OCI-LY3 (cell line): ENCODE data around the gene FTCDNL1.

Source experiments
- H2AFZ ChIP-seq: fragments of 200-600, 300-600 bp; shearing (Covaris generic); 2 replicates; pipeline ENCODE4 v1.6.0; 2014; ENCODE audit warnings: antibody characterized with exemption, low read depth, low read length
- H3K27ac ChIP-seq: fragments of 200-600, 300-600 bp; sonication (generic); 2 replicates; pipeline ENCODE4 v1.5.1; 2014; ENCODE audit warnings: mild to moderate bottlenecking, low read length, moderate library complexity, mixed read lengths
- H3K27me3 ChIP-seq: fragments of 200-600, 300-600 bp; sonication (generic); 2 replicates; pipeline ENCODE4 v1.6.1; 2014; ENCODE audit warnings: low read depth, low read length, mixed read lengths
- H3K36me3 ChIP-seq: fragments of 200-600, 300-600 bp; sonication (generic); replicated peaks from 2 replicates; pipeline ENCODE3; 2014; ENCODE audit warnings: low read depth, low read length, mixed read lengths
- H3K4me1 ChIP-seq: fragments of 300-600, 200-600 bp; sonication (generic); 2 replicates; pipeline ENCODE4 v1.6.1; 2014; ENCODE audit warnings: low read length, mixed read lengths
- H3K4me2 ChIP-seq: fragments of 200-600, 300-600 bp; sonication (generic); 2 replicates; pipeline ENCODE4 v1.6.1; 2014; ENCODE audit warnings: low read length, mixed read lengths
- H3K4me3 ChIP-seq: fragments of 300-600, 200-600 bp; sonication (generic); 2 replicates; pipeline ENCODE4 v1.5.1; 2014; ENCODE audit warnings: antibody characterized with exemption, mild to moderate bottlenecking, low read length, moderate library complexity
- H3K79me2 ChIP-seq: fragments of 300-600, 200-600 bp; shearing (Covaris generic); 2 replicates; pipeline ENCODE4 v1.6.1; 2014; ENCODE audit warnings: mild to moderate bottlenecking, low read length, mixed read lengths
- H3K9ac ChIP-seq: fragments of 300-600, 200-600 bp; shearing (Covaris generic); 2 replicates; pipeline ENCODE4 v1.6.0; 2014; ENCODE audit warnings: mild to moderate bottlenecking, low read length, moderate library complexity
- H3K9me3 ChIP-seq: fragments of 200-600, 300-600 bp; shearing (Covaris generic); 2 replicates; pipeline ENCODE4 v1.6.1; 2014; ENCODE audit warnings: low read length, mixed read lengths; ENCODE audit not compliant: insufficient read depth
- H4K20me1 ChIP-seq: fragments of 200-600, 300-600 bp; sonication (generic); 2 replicates; pipeline ENCODE4 v1.6.1; 2016; ENCODE audit warnings: low read length, mixed read lengths; ENCODE audit not compliant: insufficient read depth
- CTCF ChIP-seq: fragments of 200-600, 300-600 bp; sonication (generic); IDR thresholded peaks from 2 replicates; pipeline ENCODE4 v1.5.1; 2014; ENCODE audit warnings: antibody characterized with exemption, low read length, low read depth
- EZH2phosphoT487 ChIP-seq: fragments of 200-600 bp; shearing (Covaris generic); IDR thresholded peaks from 2 replicates; pipeline ENCODE4 v1.6.1; 2018; ENCODE audit warnings: antibody characterized with exemption, mixed run types, low read depth

Gene FTCDNL1

DNA sequence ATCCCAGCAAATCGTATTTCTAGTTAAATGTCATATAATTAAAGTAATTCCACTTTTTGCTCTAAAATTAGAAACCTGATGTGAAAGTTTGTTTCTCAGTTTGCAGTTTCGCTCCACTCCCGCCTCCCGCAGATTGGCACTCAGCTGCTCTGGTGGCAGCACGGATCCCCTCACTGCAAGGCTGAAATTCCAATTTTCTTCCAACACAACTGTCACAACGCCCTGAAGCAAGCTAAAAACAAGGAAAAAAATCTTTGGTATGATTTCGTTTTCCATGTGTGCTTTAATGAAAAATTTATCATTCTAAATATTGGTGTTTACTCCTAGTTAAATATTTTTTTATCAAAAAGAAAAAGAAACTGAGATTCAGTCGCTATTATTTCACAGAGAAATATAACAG lies 38.5 kb downstream of the FTCDNL1 start:
- no peaks in the 10 kb centered on the region for H3K27me3 ChIP-seq
- no peak overlapping the region for H3K27ac ChIP-seq
- no peaks in the 10 kb centered on the region for H3K79me2 ChIP-seq
- TF ChIP-seq EZH2phosphoT487 = no peak
- no peak for TF ChIP-seq CTCF
- no peaks in the 10 kb centered on the region for H4K20me1 ChIP-seq
- H3K4me1 ChIP-seq = peaks cover 30% of the 10 kb centered on the region
- H3K4me2 ChIP-seq = peak overlapping the region; percentile 55
- H3K9ac ChIP-seq = no peak overlapping the region
- no peaks in the 10 kb centered on the region for H3K36me3 ChIP-seq
- no peak overlapping the region for H2AFZ ChIP-seq
- H3K9me3 ChIP-seq = no peaks in the 10 kb centered on the region
- peak overlapping the region; percentile 38 for H3K4me3 ChIP-seq

GRCh38 chr2:199811346-199811745 lies 39.6 kb downstream of the FTCDNL1 start:
- Histone ChIP-seq H3K4me2 (no peak overlapping the region), H3K9me3 (no peaks in the 10 kb centered on the region), H3K27ac (no peak overlapping the region), H3K27me3 (no peaks in the 10 kb centered on the region), H4K20me1 (no peaks in the 10 kb centered on the region), H3K79me2 (no peaks in the 10 kb centered on the region), H3K9ac (no peak overlapping the region), H2AFZ (no peak overlapping the region), H3K4me1 (peaks cover 33% of the 10 kb centered on the region), H3K4me3 (no peak overlapping the region), H3K36me3 (no peaks in the 10 kb centered on the region)
- TF ChIP-seq CTCF (no peak), EZH2phosphoT487 (no peak)

GRCh38 chr2:199810422-199811171 lies 40.4 kb downstream of the FTCDNL1 start:
- Histone ChIP-seq H4K20me1 (no peaks in the 10 kb centered on the region), H3K4me2 (no peak overlapping the region), H3K9ac (no peak overlapping the region), H3K79me2 (no peaks in the 10 kb centered on the region), H3K4me1 (peaks cover 33% of the 10 kb centered on the region), H3K9me3 (no peaks in the 10 kb centered on the region), H3K4me3 (no peak overlapping the region), H3K27me3 (no peaks in the 10 kb centered on the region), H3K27ac (no peak overlapping the region), H2AFZ (no peak overlapping the region), H3K36me3 (no peaks in the 10 kb centered on the region)
- no peak for TF ChIP-seq EZH2phosphoT487
- no peak for TF ChIP-seq CTCF

GRCh38 chr2:199807966-199808365 lies 43.0 kb downstream of the FTCDNL1 start:
- H3K9me3 ChIP-seq = no peaks in the 10 kb centered on the region
- H3K27ac ChIP-seq = no peak overlapping the region
- H3K4me2 ChIP-seq = no peak overlapping the region
- H2AFZ ChIP-seq = no peak overlapping the region
- no peak for TF ChIP-seq CTCF
- no peak for TF ChIP-seq EZH2phosphoT487
- no peaks in the 10 kb centered on the region for H4K20me1 ChIP-seq
- H3K4me1 ChIP-seq = peaks cover 18% of the 10 kb centered on the region
- no peaks in the 10 kb centered on the region for H3K36me3 ChIP-seq
- no peak overlapping the region for H3K9ac ChIP-seq
- no peak overlapping the region for H3K4me3 ChIP-seq
- no peaks in the 10 kb centered on the region for H3K27me3 ChIP-seq
- H3K79me2 ChIP-seq = no peaks in the 10 kb centered on the region
